Thyroid gland (tissue), 4 donors: ENCODE results near the gene BTRC.

ENCODE experiments used
- POLR2A ChIP-seq, 2 donors: fragments of 450-650 bp; IDR thresholded peaks; one replicate each; pipeline ENCODE4 v1.6.1; 2017; ENCODE audit warnings: antibody characterized with exemption in 2 of 2, mild to moderate bottlenecking in 2 of 2, moderate library complexity in 1 of 2
- TF ChIP-seq, protein P1 (sequence below), 6 experiments: fragments of 200-600 bp in 3 of 6; fragments of 450-650 bp in 3 of 6; sonication (generic) in 3 of 6; IDR thresholded peaks; one replicate each; pipeline ENCODE4 v1.5.1; 2016 to 2019; ENCODE audit warnings: antibody characterized with exemption in 6 of 6, mild to moderate bottlenecking in 2 of 6, inconsistent platforms in 1 of 6, moderate library complexity in 1 of 6

DNA sequence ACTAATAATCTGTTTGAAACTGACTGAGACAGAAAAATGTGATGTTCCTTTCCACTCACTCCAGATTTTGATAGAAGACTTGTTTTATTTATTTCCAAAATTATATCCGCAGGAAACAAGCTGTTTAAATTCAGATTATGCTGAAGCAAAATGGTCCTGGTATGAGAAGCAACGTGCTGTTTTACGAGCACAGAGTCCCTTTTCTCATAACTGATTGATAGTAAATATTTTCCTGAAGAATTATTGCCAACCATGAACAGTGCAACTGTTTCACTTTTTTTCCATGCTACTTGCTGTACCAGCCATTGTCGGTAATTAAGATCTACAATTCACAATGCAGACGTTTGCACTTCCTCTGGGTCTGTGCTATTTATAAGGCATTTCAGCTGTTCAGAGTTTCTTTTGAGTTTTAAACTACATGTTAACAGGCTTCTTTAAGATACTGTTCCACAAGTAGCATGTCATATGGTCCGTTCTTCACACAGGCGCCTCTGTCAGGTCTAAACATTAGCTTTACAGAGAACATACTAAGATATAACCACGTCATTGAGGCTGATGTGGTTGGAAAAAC, 130.3 kb downstream of the BTRC start:
- TF ChIP-seq, protein P1, sequence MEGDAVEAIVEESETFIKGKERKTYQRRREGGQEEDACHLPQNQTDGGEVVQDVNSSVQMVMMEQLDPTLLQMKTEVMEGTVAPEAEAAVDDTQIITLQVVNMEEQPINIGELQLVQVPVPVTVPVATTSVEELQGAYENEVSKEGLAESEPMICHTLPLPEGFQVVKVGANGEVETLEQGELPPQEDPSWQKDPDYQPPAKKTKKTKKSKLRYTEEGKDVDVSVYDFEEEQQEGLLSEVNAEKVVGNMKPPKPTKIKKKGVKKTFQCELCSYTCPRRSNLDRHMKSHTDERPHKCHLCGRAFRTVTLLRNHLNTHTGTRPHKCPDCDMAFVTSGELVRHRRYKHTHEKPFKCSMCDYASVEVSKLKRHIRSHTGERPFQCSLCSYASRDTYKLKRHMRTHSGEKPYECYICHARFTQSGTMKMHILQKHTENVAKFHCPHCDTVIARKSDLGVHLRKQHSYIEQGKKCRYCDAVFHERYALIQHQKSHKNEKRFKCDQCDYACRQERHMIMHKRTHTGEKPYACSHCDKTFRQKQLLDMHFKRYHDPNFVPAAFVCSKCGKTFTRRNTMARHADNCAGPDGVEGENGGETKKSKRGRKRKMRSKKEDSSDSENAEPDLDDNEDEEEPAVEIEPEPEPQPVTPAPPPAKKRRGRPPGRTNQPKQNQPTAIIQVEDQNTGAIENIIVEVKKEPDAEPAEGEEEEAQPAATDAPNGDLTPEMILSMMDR (IDR thresholded peaks at IDR 0.05) = no peak
- no peak for TF ChIP-seq POLR2A (IDR thresholded peaks at IDR 0.05)
